HPDE6-E6E7 (cell line): Measurements from ENCODE around the gene SPINK4.
A peak's percentile ranks its signal among the peaks of the same experiment; 100 is the strongest.

ENCODE experiments used
- DNase-seq: peaks from one replicate; pipeline ENCODE4 v3.0.0; 2011; ENCODE audit warnings: missing footprints; ENCODE audit errors: extremely low spot score

The SPINK4 gene

GRCh38 chr9:33239921-33240320 is at the start of gene SPINK4:
Gene SPINK4, plus strand, starts transcription at chr9:33240167. Its CDS starts 42 bp downstream, at chr9:33240209.
- DNase-seq = no peak

DNA sequence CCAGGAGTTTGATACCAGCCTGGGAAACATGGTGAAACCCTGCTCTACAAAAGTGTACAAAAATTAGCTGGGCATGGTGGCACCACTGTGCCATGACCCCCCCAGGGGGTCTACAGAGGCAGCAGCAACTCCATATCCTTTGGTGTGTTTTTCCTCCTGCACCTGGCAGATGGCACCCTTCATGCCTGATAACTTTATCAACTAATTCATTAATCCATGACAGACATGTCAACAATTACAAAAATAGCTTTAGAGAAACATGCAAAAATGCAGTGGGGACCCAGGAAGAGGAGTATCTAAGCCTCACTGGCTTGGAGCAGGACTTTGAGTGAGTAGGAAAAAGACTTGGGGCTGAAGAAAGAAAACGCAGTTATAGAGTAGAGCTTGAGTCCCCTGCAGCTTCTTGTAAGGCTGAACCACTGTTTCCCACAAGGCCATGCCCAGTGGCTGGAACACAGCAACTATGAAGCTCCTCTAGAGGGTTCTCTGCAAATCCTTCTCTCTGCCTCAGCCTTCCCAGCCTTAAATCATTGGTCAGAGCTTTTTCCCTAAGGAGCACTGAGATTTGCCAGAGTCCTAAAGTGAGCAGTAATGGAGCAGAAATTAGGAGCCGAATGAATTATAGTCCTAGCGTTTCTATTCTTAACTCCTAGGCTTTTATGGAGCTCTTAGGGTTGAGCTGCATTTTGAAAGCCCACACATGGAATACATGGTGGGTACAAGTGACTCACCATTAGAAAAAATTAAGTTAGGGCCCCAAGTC is 47.3 kb upstream of the SPINK4 start:
- DNase-seq = no peak

DNA sequence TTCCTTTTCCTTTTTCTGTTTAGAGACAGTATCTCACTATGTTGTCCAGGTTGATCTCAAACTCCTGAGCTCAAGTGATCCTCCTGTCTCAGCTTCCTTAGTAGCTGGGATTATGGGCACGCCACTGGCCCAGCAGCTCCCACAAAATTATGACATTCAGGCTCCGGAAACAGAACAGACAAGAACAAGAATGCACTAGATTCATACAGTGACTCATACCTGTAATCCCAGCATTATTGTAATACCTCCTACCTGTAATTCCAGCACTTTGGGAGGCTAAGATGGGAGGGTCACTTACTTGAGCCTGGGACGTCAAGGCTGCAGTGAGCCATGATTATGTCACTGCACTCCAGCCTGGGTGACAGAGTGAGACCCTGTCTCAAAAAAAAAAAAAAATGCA is 46.1 kb upstream of the SPINK4 start:
- no peak for DNase-seq

DNA sequence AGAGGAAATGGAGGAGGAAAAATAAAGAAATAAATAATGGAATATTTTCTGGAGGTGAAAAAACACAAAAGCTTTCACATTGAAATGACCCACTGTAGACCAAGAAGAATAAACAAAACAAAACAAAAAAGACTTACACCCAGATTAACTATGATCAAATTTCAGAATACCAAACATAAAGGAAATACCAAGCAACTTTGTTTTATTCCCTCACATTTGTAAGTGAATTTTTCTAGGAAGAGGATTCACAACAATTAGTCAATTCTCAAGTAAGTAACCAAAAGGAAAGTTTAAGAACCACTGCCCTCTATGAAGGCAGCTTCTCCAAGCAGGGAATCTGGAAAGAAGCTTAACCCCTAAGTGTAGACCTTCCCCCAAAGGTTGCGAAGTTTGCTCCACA is 43.2 kb upstream of the SPINK4 start:
- no peak for DNase-seq

DNA sequence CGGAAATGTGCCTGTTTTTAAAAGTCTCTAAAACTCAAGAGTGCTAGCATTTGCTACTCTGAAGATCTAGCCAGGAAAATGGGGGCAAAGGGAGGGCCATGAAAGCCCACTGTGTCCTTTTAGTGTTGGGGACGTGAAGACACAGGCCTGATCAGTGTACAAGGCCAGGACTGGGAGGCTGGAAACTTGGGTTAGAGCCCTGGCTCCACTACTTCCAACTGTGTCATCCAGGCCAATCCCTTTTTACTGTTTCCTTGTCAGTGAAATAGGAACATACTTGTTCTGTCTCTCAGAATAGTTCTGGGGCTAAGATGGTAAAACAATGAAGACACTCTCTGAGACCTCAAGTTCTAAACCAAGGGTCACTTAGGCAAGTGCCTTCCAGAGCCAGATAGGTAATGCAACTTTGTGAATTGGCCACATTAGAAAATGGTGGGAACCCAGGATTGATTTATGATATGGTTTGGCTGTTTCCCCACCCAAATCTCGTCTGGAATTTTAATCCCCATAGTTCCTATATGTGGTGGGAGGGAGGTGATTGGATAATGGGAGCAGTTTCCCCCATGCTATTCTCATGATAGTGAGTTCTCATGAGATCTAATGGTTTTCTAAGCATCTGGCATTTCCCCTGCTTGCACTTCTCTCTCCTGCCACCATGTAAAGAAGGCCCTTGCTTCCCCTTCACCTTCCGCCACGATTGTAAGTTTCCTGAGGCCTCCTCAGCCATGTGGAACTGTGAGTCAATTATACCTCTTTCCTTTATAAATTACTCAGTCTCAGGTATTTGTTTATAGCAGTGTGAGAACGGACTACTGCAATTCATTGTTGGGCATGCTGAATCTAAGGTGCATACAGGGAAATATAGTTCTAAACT is 42.5 kb upstream of the SPINK4 start:
- no peak for DNase-seq

GRCh38 chr9:33198165-33198564 is 41.8 kb upstream of the SPINK4 start:
- no peak for DNase-seq

- no peak for DNase-seq
These were observed 37.9 kb upstream of the SPINK4 start for GRCh38 chr9:33202018-33202417.

DNA sequence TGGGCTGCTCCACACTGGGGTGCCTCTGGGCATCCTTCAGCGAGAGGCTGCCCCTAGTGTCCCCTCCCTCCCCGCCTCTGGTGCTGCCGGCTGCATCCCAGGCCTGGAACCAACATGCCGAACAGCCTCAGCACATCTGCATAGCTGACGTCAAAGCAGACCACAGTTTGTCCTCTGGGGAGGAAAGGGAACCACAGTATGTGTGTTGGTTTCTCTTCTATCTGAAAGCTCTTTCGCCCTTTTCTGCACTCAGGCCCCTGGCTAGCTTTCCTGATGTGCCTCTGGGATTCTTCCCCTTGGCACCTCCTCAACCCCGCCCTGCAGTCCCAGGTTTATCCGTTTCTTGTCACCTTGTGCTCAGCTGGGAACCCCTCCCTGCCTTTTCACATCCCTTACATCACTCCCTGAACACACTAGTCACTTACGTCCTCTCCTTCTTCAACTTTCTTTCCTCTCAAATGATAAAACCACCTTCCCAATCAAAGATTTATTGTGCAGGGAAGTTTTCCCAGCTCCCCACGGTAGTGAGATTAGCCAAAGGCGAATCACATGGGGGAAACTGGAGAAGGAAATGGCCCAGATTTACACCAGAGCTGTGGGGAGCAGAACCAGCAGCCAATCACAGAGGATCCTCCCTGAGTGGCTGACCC is 37.3 kb upstream of the SPINK4 start:
- no peak for DNase-seq

DNA sequence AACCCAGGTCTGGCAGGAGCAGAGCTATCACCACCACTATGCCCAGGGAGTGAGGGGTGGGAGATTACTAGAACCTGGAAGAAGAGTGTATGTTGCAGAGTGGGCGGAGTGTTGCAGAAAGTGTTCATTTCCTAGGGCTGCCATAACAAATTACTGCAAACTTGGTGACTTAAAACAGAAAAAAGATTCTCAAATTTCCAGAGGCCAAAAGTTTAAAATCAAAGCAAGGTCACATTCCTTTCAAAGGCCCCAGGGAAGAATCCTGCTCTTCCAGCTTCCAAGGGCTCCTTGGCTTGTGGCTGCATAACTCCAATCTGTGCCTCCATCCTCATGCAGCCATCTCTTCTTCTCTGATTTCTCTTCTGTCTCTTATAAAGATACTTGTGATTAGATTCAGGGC is 30.6 kb upstream of the SPINK4 start:
- no peak for DNase-seq

- DNase-seq = no peak
These were observed 29.8 kb upstream of the SPINK4 start for GRCh38 chr9:33210006-33210715.

DNA sequence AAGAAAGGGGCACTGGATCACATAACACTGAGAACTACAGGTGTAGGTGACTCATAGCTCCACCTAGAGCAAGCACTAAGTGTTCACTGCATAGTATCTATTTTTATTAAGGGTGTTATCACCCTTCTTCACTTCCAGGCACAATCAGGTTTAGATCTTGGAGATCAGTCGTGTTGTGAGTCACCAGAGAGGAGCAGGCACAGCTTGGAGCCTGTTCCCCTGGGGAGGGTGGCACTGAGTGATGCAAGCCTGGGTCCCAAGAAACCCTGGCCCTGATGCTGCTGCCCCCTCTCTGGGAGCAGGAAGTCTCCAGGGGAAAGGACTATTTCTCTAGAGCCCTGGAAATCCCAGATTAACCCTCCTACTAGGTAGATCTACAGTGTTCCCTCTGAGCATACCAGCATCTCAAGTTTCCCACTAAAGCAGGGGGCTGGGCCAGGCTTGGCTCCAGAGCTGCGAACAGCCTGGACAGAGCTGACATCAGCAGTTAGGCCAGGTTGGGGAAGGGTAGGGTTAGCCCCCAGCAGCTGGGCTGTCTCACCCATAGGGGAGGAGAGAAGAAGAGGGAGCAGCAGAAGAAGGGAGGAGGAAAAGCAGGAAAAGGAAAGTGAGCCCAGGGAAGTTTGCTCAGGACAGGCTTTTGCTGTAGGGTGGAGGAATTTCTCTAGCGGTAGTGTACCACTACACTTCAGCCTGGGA is 28.1 kb upstream of the SPINK4 start:
- peak; percentile 58 for DNase-seq

DNA sequence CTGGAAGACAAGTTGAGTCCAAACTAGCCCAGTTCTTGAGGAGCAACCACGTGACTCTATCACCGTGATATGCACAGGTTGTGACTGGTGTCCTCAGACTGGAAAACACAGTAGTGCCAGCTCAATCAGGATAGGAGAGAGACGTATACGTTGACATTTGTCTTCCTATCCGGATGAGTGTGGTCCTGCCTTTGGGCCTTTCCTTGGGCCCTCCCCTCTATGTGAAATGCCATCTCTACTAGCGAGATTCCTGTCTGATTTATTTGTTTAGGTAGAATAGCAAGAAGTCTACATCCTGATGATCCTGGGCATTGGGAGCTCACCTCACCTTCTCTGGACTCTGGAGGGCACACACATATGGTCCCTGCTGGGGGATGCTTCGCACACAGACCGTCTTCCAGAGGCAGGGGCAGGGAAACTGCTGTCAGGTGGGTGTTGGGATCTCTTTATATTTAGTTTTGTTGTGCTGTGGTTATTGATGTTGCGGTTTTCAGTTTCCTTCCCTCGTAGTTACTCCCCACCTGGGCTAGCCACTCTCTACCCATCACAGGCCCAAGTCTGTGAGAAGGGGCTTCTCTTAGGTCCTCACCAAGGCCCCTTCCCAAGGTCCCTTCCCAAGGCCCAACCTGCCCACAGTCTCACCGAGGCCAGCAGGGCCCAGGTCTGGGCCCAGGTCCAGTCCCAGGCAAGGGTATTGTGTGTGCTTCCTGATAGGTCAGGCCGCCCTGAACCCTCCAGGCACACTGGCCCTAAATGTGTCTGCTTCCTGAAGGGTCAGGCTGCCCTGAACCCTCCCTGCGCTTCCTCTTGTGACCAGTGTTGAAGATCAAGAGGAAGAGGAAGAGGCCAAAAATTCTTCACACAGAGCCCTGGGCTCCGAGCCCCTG is 19.0 kb upstream of the SPINK4 start:
- no peak for DNase-seq

GRCh38 chr9:33221568-33221884 is 18.4 kb upstream of the SPINK4 start:
- DNase-seq = no peak

DNA sequence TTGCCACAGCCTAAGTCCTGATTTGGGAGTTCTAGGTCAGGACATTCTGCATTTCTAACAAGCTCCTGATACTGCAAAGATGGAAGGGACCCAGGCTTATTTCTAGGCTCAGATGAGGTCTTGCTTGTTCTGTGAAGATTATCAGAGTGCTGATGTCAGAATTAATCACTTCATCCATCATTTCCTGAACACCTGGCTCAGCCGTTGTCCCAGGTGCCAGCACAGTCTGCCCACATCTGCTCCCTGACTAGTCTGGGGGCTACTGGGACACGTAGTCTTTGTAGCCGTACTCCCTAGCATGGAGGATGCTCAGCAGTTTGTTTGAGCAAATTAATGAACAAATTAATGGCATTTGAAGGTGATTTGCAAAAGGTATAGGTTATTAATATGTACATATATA is 17.9 kb upstream of the SPINK4 start:
- no peak for DNase-seq

DNA sequence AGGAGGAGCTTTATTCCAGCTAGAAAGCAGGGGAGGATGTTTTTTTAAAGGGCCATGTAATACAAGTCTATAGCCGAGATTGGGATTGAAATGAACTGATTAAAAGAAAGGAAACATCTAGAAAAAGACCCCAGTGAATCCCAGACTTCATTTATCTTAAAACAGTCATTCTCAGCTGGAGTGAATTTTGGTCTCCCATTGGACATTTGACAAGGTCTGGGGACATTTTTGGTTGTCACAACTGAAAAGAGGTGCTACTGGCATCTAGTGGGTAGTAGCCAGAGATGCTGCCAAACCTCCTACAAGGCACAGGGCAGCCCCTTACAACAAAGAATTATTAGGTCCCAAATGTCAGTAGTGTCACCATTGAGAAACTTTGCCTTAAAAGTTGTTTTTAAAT is 16.3 kb upstream of the SPINK4 start:
- DNase-seq = no peak

GRCh38 chr9:33225319-33226147 is 14.4 kb upstream of the SPINK4 start:
- DNase-seq = no peak

DNA sequence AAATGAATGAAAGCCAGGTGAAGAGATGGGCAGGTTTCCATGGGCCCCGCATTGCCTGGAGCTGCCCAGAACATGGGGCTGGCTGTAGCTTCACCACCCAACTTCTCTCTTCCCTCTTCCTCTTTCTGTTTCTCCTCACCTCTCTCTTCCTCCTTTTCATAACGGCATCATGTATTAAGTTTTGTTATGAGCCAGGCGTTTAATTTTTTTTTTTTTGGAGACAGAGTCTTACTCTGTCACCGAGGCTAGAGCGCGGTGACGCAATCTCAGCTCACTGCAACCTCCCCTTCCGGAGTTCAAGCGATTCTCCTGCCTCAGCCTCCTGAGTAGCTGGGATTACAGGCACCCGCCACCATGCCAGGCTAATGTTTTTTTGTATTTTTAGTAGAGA is 13.0 kb upstream of the SPINK4 start:
- DNase-seq = no peak

DNA sequence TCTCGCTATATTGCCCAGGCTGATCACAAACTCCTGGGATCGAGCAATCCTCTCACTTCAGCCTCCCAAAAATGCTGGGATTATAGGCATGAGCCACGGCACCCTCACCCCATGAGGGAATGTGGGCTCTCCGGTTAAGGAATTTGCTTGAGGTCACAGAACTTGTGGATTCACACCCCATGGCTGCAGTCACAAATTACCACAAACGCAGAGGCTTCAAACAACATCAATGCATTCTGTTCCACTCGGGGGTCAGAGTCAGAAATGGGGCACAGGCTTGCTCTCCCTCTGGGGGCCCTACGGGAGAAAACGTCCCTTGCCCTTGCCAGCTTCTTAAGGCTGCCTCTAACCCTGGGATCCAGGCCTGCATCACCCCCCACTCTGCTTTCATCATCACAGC is 12.2 kb upstream of the SPINK4 start:
- DNase-seq = no peak

DNA sequence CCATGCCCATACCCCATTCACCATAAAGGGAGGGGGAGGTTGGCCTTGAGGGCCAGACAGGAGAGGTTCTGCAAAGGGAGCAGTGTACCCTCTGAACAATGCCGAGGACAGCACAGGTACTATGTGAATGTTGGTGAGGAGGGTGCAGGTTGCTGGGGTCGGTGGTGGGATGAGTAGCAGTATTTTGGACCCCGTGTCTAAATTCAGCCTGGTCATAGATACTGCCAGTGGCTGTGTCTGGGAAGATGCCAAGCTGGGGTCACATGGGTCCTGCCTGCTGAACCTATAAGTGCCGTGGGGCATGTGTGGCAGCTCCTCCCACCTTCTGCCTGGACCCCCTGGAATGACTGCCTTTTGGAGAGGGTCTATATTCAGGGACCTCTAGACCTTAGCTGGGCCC is 11.4 kb upstream of the SPINK4 start:
- no peak for DNase-seq
